HG03575 (cell line): ENCODE results near the gene ZC3H15.

Source experiments
- ATAC-seq: cut with Tn5 transposase; IDR thresholded peaks from one replicate; pipeline ENCODE4 v1.9.1; 2021; ENCODE audit not compliant: unreplicated experiment, insufficient number of reproducible peaks, low FRiP score; ENCODE audit errors: extremely low read depth

The ZC3H15 gene

DNA sequence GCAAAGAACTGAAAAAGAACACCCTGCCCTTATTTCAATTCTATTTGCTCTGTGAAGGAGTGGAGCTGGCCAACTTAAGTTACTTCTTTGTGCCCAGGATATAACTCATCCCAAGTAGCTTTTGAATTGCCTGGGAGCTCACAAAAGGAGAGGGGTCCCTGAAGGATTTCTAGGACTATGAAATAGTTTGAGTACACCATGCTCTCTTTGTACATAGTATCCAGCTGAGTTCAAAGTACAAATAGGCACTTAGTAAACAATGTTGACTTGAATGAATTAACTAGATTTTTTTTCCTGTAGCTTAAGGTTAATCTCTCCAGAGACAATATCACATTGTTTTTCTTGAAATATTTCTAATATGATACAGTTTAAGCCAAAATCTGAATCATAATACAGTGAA lies 47.7 kb downstream of the ZC3H15 start:
- no peak for ATAC-seq

- no peak for ATAC-seq
These were observed 48.3 kb downstream of the ZC3H15 start for GRCh38 chr2:186534406-186534805.

DNA sequence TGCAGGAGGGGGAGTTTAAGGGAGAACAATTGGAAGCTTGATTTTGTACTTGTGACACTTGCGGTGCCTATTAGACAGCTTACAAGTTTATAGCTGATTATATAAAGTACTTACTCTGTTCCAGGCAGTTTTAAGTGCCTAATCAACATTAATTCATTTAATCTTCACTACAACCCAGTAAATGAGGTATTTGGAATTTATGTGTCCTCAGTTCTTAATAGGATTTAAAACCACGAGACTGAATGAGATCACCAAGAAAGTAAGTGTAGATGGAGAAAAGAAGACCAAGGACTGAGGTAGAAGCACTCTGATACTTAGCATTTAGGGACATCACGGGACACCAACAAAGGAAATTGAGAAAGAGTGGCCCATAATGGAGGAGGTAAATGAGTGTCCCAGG lies 49.8 kb downstream of the ZC3H15 start:
- ATAC-seq: no peak

DNA sequence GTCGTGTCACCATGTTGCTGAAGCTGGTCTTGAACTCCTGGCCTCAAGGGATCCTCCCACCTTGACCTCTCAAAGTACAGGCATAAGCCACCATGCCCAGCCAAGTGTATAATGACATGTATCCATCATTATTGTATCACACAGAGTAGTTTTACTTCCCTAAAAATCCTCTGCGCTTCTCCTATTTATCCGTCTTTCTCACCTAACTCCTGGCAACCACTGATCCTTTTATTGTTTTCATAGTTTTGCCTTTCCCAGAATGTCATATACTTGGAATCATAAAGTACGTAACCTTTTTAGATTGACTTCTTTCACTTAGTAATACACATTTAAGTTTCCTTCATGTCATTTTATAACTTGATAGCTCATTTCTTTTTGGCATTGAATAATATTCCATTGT lies 51.0 kb downstream of the ZC3H15 start:
- no peak for ATAC-seq

- ATAC-seq: no peak
These were observed 54.9 kb downstream of the ZC3H15 start for GRCh38 chr2:186540941-186541340.

- ATAC-seq: no peak
These were observed 55.9 kb downstream of the ZC3H15 start for GRCh38 chr2:186542002-186542401.

- no peak for ATAC-seq
These were observed 57.6 kb downstream of the ZC3H15 start for GRCh38 chr2:186543561-186544131.

GRCh38 chr2:186544255-186544675 lies 58.2 kb downstream of the ZC3H15 start:
- no peak for ATAC-seq

DNA sequence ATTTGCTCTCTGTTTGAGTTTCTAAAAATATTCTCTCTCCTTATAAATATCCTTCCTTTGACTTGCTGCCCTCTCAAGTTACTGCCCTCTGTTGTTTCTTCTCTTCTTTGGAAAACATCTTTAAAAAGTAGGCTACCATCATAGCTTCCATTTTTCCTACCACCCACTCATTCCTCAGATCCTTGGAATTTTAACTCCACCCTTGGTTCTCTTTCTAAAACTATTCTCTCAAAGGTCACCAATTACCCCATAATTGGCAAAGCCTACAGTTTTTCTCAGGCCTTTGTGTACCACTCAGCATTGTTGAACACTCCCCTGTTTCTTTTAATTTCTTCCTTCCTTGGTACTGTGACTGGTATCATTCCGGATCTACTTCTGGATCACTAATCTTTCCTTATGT lies 60.8 kb downstream of the ZC3H15 start:
- no peak for ATAC-seq

GRCh38 chr2:186551323-186552050 lies 65.4 kb downstream of the ZC3H15 start:
- no peak for ATAC-seq

DNA sequence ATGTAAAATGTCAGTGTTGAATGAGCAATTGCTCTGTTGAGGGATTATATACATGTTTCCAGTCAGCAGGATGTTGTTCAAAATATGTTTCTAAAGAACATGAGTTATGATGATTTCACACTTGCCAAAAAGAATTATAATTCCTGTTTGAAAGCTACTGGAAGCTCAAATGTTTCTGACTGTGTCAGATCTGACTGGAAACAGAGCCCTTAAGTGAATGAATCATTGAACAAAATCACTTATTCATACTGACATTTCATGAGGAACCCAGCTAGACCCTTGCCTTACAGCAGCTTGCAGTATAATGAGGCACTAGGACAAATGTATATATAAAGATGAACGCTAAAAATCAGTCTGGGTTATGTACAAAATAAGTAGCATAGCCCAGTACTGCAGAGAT lies 68.4 kb downstream of the ZC3H15 start:
- no peak for ATAC-seq

GRCh38 chr2:186554850-186555671 lies 69.0 kb downstream of the ZC3H15 start:
- ATAC-seq: no peak

DNA sequence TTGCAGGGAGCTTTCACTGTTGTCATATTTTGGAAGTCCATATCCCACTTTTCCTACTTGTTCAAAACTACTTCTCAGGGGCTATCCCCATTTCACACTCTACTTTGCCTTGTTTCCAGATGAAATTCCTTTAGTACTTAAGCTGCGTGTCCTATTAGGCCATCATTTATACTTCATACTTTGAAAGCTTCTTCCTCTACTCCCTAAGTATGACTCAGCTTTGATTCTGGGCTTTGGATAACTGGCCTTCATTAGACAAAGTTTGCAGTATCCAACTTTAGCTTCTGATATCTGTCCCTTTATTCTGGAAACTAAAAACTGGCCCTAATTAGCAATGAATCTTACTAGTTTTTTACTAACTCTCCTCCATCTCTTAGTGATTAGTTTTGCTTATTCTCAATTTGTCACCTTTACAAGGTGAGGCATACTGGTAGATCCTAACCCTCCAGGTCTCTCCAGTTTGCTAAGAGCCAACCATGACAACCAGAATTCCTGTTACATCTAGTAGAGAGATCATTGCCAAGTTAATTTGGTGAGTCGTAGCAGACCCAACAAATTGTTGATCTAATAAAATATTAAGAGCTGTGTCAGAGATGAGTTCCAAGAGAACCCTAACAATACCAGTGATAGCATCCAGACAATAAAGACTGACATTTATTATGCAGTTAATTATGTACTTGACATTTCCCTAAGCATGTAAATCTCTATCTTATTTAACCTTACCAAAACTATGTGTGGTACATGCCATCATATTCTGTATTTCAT lies 72.6 kb downstream of the ZC3H15 start:
- no peak for ATAC-seq
